Measurements from ENCODE around the gene PAX8. TPM values are rescaled to one million over a fixed set of nuclear protein-coding genes. Genes with fewer than 3 reads are reported as not detected.

PAX8 gene
- total and polyA plus RNA-seq, 4 donors: 0.28 to 5.9 (median 2.3) TPM

GRCh38 chr2:113178069-113178746 lies 100.5 kb downstream of the PAX8 start:
- no peaks in the 10 kb centered on the region for H3K27me3 ChIP-seq (ENCODE audit: control insufficient read depth in 3 of 3, insufficient read depth in 3 of 3, low read length in 2 of 3)
- H3K36me3 ChIP-seq (ENCODE audit: control insufficient read depth in 4 of 4, insufficient read depth in 4 of 4, low read length in 4 of 4): no peaks in the 10 kb centered on the region
- no peaks in the 10 kb centered on the region for H3K9me3 ChIP-seq (ENCODE audit: control insufficient read depth in 4 of 4, insufficient read depth in 3 of 4, low read length in 3 of 4)
- peaks cover 0 to 21% (median 8%) of the 10 kb centered on the region in 5 donors for H3K4me1 ChIP-seq (ENCODE audit: control insufficient read depth in 5 of 5, insufficient read depth in 5 of 5, low read length in 5 of 5)
- TF ChIP-seq, protein P1, sequence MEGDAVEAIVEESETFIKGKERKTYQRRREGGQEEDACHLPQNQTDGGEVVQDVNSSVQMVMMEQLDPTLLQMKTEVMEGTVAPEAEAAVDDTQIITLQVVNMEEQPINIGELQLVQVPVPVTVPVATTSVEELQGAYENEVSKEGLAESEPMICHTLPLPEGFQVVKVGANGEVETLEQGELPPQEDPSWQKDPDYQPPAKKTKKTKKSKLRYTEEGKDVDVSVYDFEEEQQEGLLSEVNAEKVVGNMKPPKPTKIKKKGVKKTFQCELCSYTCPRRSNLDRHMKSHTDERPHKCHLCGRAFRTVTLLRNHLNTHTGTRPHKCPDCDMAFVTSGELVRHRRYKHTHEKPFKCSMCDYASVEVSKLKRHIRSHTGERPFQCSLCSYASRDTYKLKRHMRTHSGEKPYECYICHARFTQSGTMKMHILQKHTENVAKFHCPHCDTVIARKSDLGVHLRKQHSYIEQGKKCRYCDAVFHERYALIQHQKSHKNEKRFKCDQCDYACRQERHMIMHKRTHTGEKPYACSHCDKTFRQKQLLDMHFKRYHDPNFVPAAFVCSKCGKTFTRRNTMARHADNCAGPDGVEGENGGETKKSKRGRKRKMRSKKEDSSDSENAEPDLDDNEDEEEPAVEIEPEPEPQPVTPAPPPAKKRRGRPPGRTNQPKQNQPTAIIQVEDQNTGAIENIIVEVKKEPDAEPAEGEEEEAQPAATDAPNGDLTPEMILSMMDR (IDR thresholded peaks at IDR 0.05; ENCODE audit: control extremely low read depth, extremely low read depth): no peak
- H3K9ac ChIP-seq (ENCODE audit: insufficient read depth in 1 of 2, low read length in 2 of 2): no peak overlapping the region
- ATAC-seq (ENCODE audit: insufficient read depth, low FRiP score) (no peak), DNase-seq (no peak)
- H3K27ac ChIP-seq (ENCODE audit: low read depth in 1 of 2, low read length in 1 of 2): no peak overlapping the region
- WGBS, 2 donors: 83 to 90% methylated on average over 11 of the region's 11 CpGs
- no peak overlapping the region for H3K4me3 ChIP-seq

GRCh38 chr2:113176696-113177355 lies 101.9 kb downstream of the PAX8 start:
- Histone ChIP-seq H3K4me3 (no peak overlapping the region), H3K36me3 (ENCODE audit: control insufficient read depth in 4 of 4, insufficient read depth in 4 of 4, low read length in 4 of 4) (no peaks in the 10 kb centered on the region), H3K9ac (ENCODE audit: insufficient read depth in 1 of 2, low read length in 2 of 2) (no peak overlapping the region), H3K9me3 (ENCODE audit: control insufficient read depth in 4 of 4, insufficient read depth in 3 of 4, low read length in 3 of 4) (no peaks in the 10 kb centered on the region), H3K27ac (ENCODE audit: low read depth in 1 of 2, low read length in 1 of 2) (no peak overlapping the region), H3K27me3 (ENCODE audit: control insufficient read depth in 3 of 3, insufficient read depth in 3 of 3, low read length in 2 of 3) (no peaks in the 10 kb centered on the region), H3K4me1 (ENCODE audit: control insufficient read depth in 5 of 5, insufficient read depth in 5 of 5, low read length in 5 of 5) (peaks cover 0 to 21% (median 5%) of the 10 kb centered on the region in 5 donors)
- 85 to 91% methylated on average over 7 of the region's 7 CpGs for WGBS, 2 donors
- DNase-seq (no peak), ATAC-seq (ENCODE audit: insufficient read depth, low FRiP score) (no peak)
- TF ChIP-seq, protein P1 (IDR thresholded peaks at IDR 0.05; ENCODE audit: control extremely low read depth, extremely low read depth): no peak

GRCh38 chr2:113175736-113176695 lies 102.7 kb downstream of the PAX8 start:
- H3K9me3 ChIP-seq (ENCODE audit: control insufficient read depth in 4 of 4, insufficient read depth in 3 of 4, low read length in 3 of 4): no peaks in the 10 kb centered on the region
- peak overlapping the region in 1 of 2 donors; percentile 12 for H3K27ac ChIP-seq (ENCODE audit: low read depth in 1 of 2, low read length in 1 of 2)
- peaks cover 0 to 13% (median under 1%) of the 10 kb centered on the region in 5 donors for H3K4me1 ChIP-seq (ENCODE audit: control insufficient read depth in 5 of 5, insufficient read depth in 5 of 5, low read length in 5 of 5)
- DNase-seq (no peak), ATAC-seq (ENCODE audit: insufficient read depth, low FRiP score) (no peak)
- TF ChIP-seq, protein P1 (IDR thresholded peaks at IDR 0.05; ENCODE audit: control extremely low read depth, extremely low read depth): no peak
- no peaks in the 10 kb centered on the region for H3K36me3 ChIP-seq (ENCODE audit: control insufficient read depth in 4 of 4, insufficient read depth in 4 of 4, low read length in 4 of 4)
- H3K4me3 ChIP-seq: no peak overlapping the region
- no peaks in the 10 kb centered on the region for H3K27me3 ChIP-seq (ENCODE audit: control insufficient read depth in 3 of 3, insufficient read depth in 3 of 3, low read length in 2 of 3)
- WGBS, 2 donors: 35 to 41% methylated on average over 11 of the region's 11 CpGs
- H3K9ac ChIP-seq (ENCODE audit: insufficient read depth in 1 of 2, low read length in 2 of 2): no peak overlapping the region
